ENCODE data around the gene HINFP.
"Not testable (repeated sequence)": the region's sequence is repeated elsewhere in the genome, so short reads cannot be mapped to it uniquely, and the experiment has no call there.

Gene HINFP

GRCh38 chr11:119154178-119154577, 32.8 kb downstream of the HINFP start:
- in situ Hi-C loops (cut with HindIII; ENCODE audit: low sequenced_read_pairs), result no loop called here

DNA sequence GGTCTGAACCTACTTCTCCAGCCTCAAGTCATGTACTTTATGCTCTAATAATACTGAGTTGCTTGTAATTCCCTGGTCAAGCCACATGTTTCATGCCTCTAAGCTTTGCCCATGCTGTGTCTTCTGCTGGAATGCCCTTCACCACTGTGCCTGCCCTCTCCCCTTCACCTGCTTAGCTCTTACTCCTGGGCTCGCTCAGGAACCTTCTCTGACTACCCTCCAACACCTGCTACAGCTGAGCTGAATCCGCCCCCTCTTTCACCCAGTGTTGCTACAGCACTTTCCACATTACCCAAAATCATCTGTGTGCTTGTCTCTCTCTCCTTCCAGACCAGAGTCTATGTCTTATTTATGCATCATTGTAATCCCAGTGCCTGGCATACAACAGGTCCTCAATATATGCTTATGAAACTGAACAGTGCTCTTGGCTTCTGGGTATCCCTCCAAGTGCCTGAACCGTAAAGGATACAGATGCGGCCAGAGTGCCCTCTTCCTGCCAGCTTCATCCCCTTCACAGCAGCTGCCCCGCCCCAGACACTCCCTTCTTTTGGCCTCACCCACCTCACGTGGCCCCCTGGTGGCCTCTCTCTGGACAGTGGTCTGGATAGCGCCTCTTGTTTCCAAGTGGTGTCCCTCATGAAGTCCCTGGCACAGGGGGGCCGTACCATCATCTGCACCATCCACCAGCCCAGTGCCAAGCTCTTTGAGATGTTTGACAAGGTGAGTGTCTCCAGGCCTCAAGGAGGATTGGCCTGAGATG, 34.5 kb downstream of the HINFP start:
- in situ Hi-C loops (cut with HindIII; ENCODE audit: low sequenced_read_pairs), result no loop called here

- in situ Hi-C loops (cut with HindIII; ENCODE audit: low sequenced_read_pairs), result no loop called here
Measured at GRCh38 chr11:119156496-119156895, 35.1 kb downstream of the HINFP start.

DNA sequence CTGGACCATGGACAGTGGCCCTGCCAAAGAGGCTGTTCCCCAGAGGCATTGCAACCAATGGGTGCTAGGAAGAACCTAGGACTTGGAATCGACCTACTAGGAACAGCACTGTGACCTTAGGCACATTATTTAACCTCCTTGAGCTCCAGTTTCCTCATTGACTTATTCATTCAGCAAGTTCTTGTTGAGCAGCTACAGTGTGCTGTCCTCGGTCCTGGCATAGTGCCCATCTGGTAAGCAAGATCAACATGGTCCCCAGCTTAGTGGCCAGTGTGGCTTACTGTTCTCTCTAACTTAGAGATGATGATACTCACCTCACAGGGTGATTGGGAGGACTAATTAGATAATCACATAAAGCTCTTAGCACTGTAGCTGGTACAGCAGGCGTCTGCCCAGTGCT, 35.7 kb downstream of the HINFP start:
- in situ Hi-C loops (cut with HindIII; ENCODE audit: low sequenced_read_pairs), result no loop called here

GRCh38 chr11:119158467-119158866, 37.1 kb downstream of the HINFP start:
- in situ Hi-C loops (cut with HindIII; ENCODE audit: low sequenced_read_pairs), result no loop called here

DNA sequence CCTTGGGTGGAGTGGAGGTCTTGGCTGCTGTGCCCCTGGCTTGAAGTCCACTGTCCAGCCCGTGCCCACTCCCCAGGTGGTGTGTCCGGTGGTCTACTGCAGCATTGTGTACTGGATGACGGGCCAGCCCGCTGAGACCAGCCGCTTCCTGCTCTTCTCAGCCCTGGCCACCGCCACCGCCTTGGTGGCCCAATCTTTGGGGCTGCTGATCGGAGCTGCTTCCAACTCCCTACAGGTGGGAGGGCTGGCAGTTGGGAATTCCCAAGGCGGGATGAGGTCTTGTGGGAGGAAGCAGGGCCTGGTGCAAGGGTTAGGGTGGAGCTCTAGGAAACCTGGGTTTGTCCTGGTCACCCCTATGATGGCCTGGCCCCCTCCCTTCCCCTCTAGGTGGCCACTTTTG, 38.8 kb downstream of the HINFP start:
- in situ Hi-C loops (cut with HindIII; ENCODE audit: low sequenced_read_pairs), result no loop called here

- in situ Hi-C loops (cut with HindIII; ENCODE audit: low sequenced_read_pairs), result no loop called here
Measured at GRCh38 chr11:119161871-119162270, 40.5 kb downstream of the HINFP start.

DNA sequence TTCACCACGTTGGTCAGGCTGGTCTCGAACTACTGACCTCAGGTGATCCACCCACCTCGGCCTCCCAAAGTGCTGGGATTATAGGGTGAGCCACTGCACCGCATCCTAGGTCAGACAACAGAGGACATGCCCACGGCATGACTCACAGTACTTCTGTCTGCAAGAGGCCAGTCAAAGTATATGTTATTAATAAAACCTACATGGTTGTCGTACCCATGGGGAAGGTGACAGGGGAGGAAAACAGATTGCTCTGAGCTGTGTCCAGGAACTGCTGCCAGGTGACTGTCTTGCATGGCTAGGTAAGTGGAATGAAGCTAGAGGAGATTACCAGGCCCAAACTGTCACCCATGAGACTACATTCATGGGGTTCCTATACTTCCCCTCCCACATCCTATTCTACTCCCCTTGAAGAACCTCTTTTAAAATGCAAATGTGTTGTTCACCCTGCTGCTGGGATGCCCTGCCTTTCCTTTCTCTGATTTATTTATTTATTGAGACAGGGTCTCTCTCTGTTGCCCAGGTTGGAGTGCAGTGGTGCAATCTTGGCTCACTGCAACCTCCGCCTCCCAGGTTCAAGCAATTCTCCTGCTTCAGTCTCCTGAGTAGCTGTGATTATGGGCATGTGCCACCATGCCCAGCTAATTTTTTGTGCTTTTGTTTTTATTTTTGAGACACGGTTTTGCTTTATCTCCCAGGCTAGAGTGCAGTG, 45.1 kb downstream of the HINFP start:
- in situ Hi-C loops (cut with HindIII; ENCODE audit: low sequenced_read_pairs), result no loop called here

- in situ Hi-C loops (cut with HindIII; ENCODE audit: low sequenced_read_pairs), result not testable (repeated sequence)
Measured at GRCh38 chr11:119167077-119167458, 45.7 kb downstream of the HINFP start.

GRCh38 chr11:119167933-119168332, 46.6 kb downstream of the HINFP start:
- in situ Hi-C loops (cut with HindIII; ENCODE audit: low sequenced_read_pairs), result no loop called here

GRCh38 chr11:119168471-119169281, 47.3 kb downstream of the HINFP start, which contains the start of gene NLRX1:
Gene NLRX1 (plus strand): TSS chr11:119168725. CDS start chr11:119171404, 2,679 bp downstream.
- in situ Hi-C loops (cut with HindIII; ENCODE audit: low sequenced_read_pairs), result no loop called here

DNA sequence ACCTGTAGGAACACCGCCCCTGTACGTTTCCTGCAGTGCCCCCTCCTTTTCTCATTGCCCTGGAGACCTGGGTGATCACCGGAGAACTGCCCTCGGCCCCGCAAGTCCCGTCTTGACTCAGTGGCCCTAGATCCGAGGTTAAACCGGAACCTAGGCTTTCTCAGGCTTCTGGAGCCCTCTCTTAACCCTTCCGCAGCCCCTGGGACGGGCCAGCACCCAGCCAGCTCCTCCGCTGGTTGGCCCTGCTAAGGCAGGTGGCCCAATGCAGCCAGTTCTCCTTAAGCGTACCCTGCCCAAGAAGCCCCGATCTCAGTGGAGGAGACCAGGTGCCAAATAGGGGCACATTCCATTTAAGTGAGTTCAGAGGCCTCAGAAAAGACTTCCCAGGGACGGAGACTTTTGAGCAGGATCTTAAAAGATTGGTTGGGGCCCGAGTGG, 47.9 kb downstream of the HINFP start:
- in situ Hi-C loops (cut with HindIII; ENCODE audit: low sequenced_read_pairs), result no loop called here

GRCh38 chr11:119172513-119172912, 51.1 kb downstream of the HINFP start:
- in situ Hi-C loops (cut with HindIII; ENCODE audit: low sequenced_read_pairs), result loop anchor here (5.0 kb wide), 1 partner anchor 100 kb away; no protein-coding TSS in a partner anchor

DNA sequence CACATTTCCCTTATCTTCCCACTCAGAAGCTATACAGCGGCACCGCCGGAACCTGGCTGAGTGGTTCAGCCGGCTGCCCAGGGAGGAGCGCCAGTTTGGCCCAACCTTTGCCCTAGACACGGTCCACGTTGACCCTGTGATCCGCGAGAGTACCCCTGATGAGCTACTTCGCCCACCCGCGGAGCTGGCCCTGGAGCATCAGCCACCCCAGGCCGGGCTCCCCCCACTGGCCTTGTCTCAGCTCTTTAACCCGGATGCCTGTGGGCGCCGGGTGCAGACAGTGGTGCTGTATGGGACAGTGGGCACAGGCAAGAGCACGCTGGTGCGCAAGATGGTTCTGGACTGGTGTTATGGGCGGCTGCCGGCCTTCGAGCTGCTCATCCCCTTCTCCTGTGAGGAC, 52.1 kb downstream of the HINFP start:
- in situ Hi-C loops (cut with HindIII; ENCODE audit: low sequenced_read_pairs), result loop anchor here (5.0 kb wide), 1 partner anchor 99 kb away; no protein-coding TSS in a partner anchor

- in situ Hi-C loops (cut with HindIII; ENCODE audit: low sequenced_read_pairs), result no loop called here
Measured at GRCh38 chr11:119175493-119176077, 54.2 kb downstream of the HINFP start.

- in situ Hi-C loops (cut with HindIII; ENCODE audit: low sequenced_read_pairs), result no loop called here
Measured at GRCh38 chr11:119178166-119178680, 56.8 kb downstream of the HINFP start.

- in situ Hi-C loops (cut with HindIII; ENCODE audit: low sequenced_read_pairs), result no loop called here
Measured at GRCh38 chr11:119179342-119179741, 58.0 kb downstream of the HINFP start.

GRCh38 chr11:119179983-119180382, 58.6 kb downstream of the HINFP start:
- in situ Hi-C loops (cut with HindIII; ENCODE audit: low sequenced_read_pairs), result no loop called here

DNA sequence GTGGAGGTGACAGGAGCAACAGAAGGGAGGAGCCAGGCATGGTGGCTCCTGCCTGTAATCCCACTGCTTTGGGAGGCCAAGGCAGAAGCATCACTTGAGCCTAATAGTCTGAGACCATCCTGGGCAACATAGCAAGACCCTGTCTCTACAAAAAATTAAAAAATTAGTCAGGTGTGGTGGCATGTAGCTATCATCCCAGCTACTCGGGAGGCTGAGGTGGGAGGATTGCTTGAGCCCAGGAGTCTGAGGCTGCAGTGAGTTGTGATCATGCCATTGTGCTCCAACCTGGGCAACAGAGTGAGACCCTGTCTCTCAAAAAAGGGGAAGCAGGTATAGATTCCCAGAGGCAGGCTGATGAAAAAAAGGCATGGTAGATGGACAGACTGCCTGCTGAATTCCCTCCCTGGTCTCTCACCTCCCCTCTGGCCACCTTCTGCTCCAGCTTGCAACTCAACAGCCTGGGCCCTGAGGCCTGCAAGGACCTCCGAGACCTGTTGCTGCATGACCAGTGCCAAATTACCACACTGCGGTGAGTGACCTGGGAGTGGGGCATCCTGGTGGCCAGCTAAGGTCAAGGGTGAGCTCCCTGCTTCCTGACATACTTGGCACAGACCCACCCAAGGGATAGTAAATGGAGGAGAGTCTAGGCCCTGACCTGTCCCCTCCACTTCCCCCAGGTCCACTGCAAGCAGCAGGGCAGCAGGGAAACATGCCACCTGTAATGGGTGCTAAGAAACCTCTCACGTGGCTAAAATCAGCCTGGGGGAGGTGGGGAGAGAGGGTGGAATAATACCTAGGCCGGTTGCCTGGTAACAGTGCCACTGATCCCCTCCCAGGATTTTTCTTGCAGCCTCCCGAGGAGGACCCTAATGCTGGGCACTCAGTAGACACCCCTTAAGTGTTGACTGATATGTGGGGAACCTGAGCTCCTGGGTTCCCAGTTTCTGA, 59.6 kb downstream of the HINFP start:
- in situ Hi-C loops (cut with HindIII; ENCODE audit: low sequenced_read_pairs), result no loop called here

Measured in endothelial cell of hepatic sinusoid (primary cell).